ENCODE data around the gene ABHD14A.

- TF ChIP-seq POLR2A (IDR thresholded peaks at IDR 0.05), result no peak
- no peak for TF ChIP-seq CTCF (IDR thresholded peaks at IDR 0.05)
These were observed 15.2 kb upstream of the ABHD14A start for GRCh38 chr3:51959651-51960050.
